H1 (cell line): ENCODE results near the gene PLS3. TPM values are rescaled to one million over a fixed set of nuclear protein-coding genes. Genes with fewer than 3 reads are reported as not detected.

Experiments
- BACH1 ChIP-seq: IDR thresholded peaks from 2 replicates; pipeline ENCODE4 v1.6.1; 2012; ENCODE audit warnings: low read length, improper control_type of control experiment
- CHD7 ChIP-seq: fragments of 300-600 bp; sonication (generic); IDR thresholded peaks from 2 replicates; pipeline ENCODE4 v1.7.1; 2012; ENCODE audit warnings: low read length, moderate library complexity, mild to moderate bottlenecking, inconsistent platforms; ENCODE audit not compliant: insufficient replicate concordance
- KDM5A ChIP-seq: fragments of 200-600 bp; IDR thresholded peaks from 2 replicates; pipeline ENCODE4 v1.7.1; 2012; ENCODE audit warnings: mild to moderate bottlenecking, low read length, inconsistent platforms, mixed read lengths
- RXRA ChIP-seq: IDR thresholded peaks from 2 replicates; pipeline ENCODE4 v1.6.1; 2011; ENCODE audit warnings: low read depth, mild to moderate bottlenecking, low read length, moderate library complexity; ENCODE audit not compliant: insufficient read depth
- YY1 ChIP-seq: IDR thresholded peaks from 2 replicates; pipeline ENCODE4 v1.6.1; 2011; ENCODE audit warnings: low read depth, mild to moderate bottlenecking, low read length
- polyA plus RNA-seq, 7 experiments: library from polyadenylated mRNA; depleted of rRNA in 3 of 7; stranded (reverse) in 5 of 7; unstranded in 2 of 7; fragments of >200 nt in 5 of 7; fragments of 200-250 nt in 2 of 7; gene quantifications; 1 replicate in 5 of 7; 2 replicates in 1 of 7; 4 replicates in 1 of 7; pipeline versions ENCODE4 v1.2.1 to v1.2.3, GENCODE V29; 2011 to 2013; ENCODE audit warnings: missing spikeins in 2 of 7, mixed read lengths in 2 of 7
- total RNA-seq: library from RNA; stranded (reverse); fragmentation: NEBNext Ultra II Directional; extraction: Animal tissue kit (Norgen Biotek cat#: 25700); gene quantifications from 2 replicates; pipeline ENCODE4 v1.2.1, GENCODE V29; 2021

The PLS3 gene
- total and polyA plus RNA-seq, 2 of the 8 experiments (the other 6 are each of a cell fraction or from before 2014, with no cell fraction given) = 107 to 185 TPM

GRCh38 chrX:115609621-115610020, 48.6 kb downstream of the PLS3 start (continued):
- TF ChIP-seq CHD7 (no peak), BACH1 (no peak), KDM5A (no peak), YY1 (no peak), RXRA (no peak)
- TF ChIP-seq, all 59 proteins: peak for 0
